ENCODE measurements around the gene TRAPPC10. TPM values are rescaled to one million over a fixed set of nuclear protein-coding genes. Genes with fewer than 3 reads are reported as not detected.

Gene TRAPPC10
- total RNA-seq, 1 experiment from 2014 or later: 28.8 TPM

DNA sequence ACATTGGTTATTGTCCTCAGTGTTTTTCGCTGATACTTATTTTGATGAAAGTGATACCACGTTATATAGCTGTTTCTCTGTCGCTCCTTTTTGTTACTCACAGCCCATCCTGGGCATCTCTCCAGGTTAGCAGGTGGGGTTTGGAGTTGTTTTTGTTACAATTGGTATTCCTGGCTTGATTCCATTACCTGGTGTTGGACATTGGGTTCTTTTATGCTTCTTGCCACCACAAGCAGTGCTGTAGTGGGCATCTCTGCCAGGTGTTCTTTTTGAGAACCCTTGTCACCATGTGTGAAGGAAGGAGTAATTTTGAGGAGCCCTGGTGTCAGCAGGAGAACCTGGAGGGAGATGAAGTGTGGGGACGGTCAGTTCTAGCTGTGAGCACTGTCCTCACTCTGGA, 47.6 kb downstream of the TRAPPC10 start:
- Mint-ChIP-seq H3K9me3 (ENCODE audit: low read depth, unreplicated experiment) (no peaks in the 10 kb centered on the region), H3K27me3 (ENCODE audit: unreplicated experiment) (no peaks in the 10 kb centered on the region), H3K4me3 (ENCODE audit: low read depth, unreplicated experiment) (no peak overlapping the region), H3K4me1 (ENCODE audit: low read depth, unreplicated experiment) (no peaks in the 10 kb centered on the region), H3K27ac (ENCODE audit: unreplicated experiment) (no peak overlapping the region), H3K36me3 (ENCODE audit: insufficient read depth, unreplicated experiment) (peaks cover 27% of the 10 kb centered on the region)
- CTCF ChIA-PET: no interaction called here
- intact Hi-C loops (cut with micrococcal nuclease; ENCODE audit: unreplicated experiment): no loop called here
- DNase-seq: no peak
- TF ChIP-seq, protein P1, sequence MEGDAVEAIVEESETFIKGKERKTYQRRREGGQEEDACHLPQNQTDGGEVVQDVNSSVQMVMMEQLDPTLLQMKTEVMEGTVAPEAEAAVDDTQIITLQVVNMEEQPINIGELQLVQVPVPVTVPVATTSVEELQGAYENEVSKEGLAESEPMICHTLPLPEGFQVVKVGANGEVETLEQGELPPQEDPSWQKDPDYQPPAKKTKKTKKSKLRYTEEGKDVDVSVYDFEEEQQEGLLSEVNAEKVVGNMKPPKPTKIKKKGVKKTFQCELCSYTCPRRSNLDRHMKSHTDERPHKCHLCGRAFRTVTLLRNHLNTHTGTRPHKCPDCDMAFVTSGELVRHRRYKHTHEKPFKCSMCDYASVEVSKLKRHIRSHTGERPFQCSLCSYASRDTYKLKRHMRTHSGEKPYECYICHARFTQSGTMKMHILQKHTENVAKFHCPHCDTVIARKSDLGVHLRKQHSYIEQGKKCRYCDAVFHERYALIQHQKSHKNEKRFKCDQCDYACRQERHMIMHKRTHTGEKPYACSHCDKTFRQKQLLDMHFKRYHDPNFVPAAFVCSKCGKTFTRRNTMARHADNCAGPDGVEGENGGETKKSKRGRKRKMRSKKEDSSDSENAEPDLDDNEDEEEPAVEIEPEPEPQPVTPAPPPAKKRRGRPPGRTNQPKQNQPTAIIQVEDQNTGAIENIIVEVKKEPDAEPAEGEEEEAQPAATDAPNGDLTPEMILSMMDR (IDR thresholded peaks at IDR 0.05; ENCODE audit: unreplicated experiment): no peak
- no TSS peak for BruUV-seq (replicated peaks)

DNA sequence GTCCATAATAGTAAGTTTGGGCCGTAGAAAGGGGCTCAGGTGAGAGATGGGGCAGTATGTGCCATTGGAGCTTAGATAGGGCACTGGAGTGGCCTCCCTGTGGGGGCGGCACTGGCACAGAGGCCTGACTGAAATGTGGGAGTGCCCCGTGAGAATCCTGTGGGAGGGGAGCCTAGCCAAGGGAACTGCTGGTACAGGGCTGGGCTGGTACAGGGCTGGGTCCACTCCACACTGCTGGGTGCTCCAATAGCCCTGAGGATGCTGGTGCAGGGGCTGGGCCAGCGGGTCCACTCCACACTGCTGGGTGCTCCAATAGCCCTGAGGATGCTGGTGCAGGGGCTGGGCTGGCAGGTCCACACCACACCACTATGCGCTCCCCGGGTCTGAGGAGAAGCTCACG, 50.3 kb downstream of the TRAPPC10 start:
- CTCF ChIA-PET: no interaction called here
- DNase-seq: no peak
- no TSS peak for BruUV-seq (replicated peaks)
- H3K9me3 Mint-ChIP-seq (ENCODE audit: low read depth, unreplicated experiment): no peaks in the 10 kb centered on the region
- intact Hi-C loops (cut with micrococcal nuclease; ENCODE audit: unreplicated experiment): no loop called here
- TF ChIP-seq, protein P1 (IDR thresholded peaks at IDR 0.05; ENCODE audit: unreplicated experiment): no peak
- no peaks in the 10 kb centered on the region for H3K27me3 Mint-ChIP-seq (ENCODE audit: unreplicated experiment)
- H3K4me3 Mint-ChIP-seq (ENCODE audit: low read depth, unreplicated experiment): no peak overlapping the region
- H3K36me3 Mint-ChIP-seq (ENCODE audit: insufficient read depth, unreplicated experiment): peaks cover 22% of the 10 kb centered on the region
- no peaks in the 10 kb centered on the region for H3K4me1 Mint-ChIP-seq (ENCODE audit: low read depth, unreplicated experiment)
- no peak overlapping the region for H3K27ac Mint-ChIP-seq (ENCODE audit: unreplicated experiment)

DNA sequence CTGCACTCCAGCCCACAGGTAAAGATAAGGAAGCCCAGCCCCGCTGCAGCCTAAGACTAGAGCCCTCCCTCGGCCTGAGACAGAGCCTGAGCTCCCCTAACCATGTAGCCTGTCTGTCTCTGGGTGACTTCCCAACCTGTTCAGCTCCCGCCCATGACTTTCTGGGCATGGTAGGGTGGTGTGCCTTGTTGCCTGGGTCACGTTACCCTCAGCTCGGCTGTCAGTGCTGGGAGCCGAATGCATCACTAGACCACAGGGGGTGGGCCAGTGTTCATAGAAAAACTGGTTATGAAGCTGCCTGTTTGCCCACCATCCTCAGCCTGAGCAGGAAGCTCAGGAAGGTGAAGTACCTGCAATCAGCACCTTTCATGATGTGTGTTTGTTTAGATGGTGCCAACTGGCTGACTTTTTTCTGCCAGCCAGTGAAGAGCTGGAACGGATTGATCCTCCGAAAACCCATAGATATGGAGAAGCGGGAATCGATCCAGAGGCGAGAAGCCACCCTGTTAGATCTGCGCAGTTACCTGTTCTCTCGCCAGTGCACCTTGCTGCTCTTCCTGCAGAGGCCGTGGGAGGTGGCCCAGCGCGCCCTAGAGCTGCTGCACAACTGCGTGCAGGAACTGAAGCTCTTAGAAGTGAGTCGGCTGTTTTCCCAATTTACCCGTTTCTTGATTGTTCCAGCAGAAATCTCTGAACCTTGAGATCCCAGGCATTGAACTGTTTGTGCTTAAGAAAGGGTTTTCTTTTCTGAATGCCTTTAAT, 51.2 kb downstream of the TRAPPC10 start:
- H3K27ac Mint-ChIP-seq (ENCODE audit: unreplicated experiment): no peak overlapping the region
- H3K9me3 Mint-ChIP-seq (ENCODE audit: low read depth, unreplicated experiment): no peaks in the 10 kb centered on the region
- no peaks in the 10 kb centered on the region for H3K4me1 Mint-ChIP-seq (ENCODE audit: low read depth, unreplicated experiment)
- DNase-seq: no peak
- intact Hi-C loops (cut with micrococcal nuclease; ENCODE audit: unreplicated experiment): no loop called here
- CTCF ChIA-PET: no interaction called here
- H3K4me3 Mint-ChIP-seq (ENCODE audit: low read depth, unreplicated experiment): no peak overlapping the region
- BruUV-seq (replicated peaks): no TSS peak
- TF ChIP-seq, protein P1 (IDR thresholded peaks at IDR 0.05; ENCODE audit: unreplicated experiment): no peak
- no peaks in the 10 kb centered on the region for H3K27me3 Mint-ChIP-seq (ENCODE audit: unreplicated experiment)
- H3K36me3 Mint-ChIP-seq (ENCODE audit: insufficient read depth, unreplicated experiment): peaks cover 15% of the 10 kb centered on the region

DNA sequence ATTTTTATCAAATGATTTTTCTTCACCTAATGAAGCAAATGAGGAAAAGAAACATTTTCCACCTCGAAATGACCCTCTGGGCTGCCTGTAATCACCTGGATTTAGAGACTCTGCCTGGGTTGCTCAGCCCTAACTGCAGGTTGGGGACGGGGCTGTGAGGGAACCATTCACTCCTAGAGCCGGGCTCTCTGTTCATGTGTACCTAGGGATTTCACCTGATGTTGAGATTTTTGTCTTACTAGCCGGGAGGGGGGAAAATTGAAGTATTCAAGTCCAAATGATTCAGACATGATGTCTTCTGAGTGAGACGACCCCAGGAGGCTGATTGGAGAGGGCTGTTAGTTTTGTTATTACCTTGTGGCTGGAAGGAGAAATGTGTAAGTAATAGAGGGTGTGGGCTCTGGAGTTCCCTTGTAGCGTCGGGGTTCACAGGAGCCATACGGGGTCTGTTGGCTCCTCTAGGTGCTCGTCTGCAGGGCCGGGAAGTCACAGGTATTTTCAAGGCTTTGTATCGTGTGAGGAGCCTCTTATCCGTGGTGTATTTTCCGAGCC, 52.8 kb downstream of the TRAPPC10 start:
- TF ChIP-seq, protein P1 (IDR thresholded peaks at IDR 0.05; ENCODE audit: unreplicated experiment): no peak
- BruUV-seq (replicated peaks): no TSS peak
- DNase-seq: no peak
- no peaks in the 10 kb centered on the region for H3K9me3 Mint-ChIP-seq (ENCODE audit: low read depth, unreplicated experiment)
- H3K36me3 Mint-ChIP-seq (ENCODE audit: insufficient read depth, unreplicated experiment): peaks cover 13% of the 10 kb centered on the region
- H3K4me3 Mint-ChIP-seq (ENCODE audit: low read depth, unreplicated experiment): no peak overlapping the region
- intact Hi-C loops (cut with micrococcal nuclease; ENCODE audit: unreplicated experiment): no loop called here
- CTCF ChIA-PET: no interaction called here
- H3K27ac Mint-ChIP-seq (ENCODE audit: unreplicated experiment): no peak overlapping the region
- no peaks in the 10 kb centered on the region for H3K4me1 Mint-ChIP-seq (ENCODE audit: low read depth, unreplicated experiment)
- H3K27me3 Mint-ChIP-seq (ENCODE audit: unreplicated experiment): no peaks in the 10 kb centered on the region

All from Calu3 (cell line).